Astrocyte of the hippocampus (primary cell): ENCODE data around the gene GPR146.
"Not testable (repeated sequence)": the region's sequence is repeated elsewhere in the genome, so short reads cannot be mapped to it uniquely, and the experiment has no call there.

Experiments
- DNase-seq: peaks from one replicate; pipeline ENCODE4 v3.0.0; 2011; ENCODE audit warnings: low read depth, low spot score

The GPR146 gene, protein sequence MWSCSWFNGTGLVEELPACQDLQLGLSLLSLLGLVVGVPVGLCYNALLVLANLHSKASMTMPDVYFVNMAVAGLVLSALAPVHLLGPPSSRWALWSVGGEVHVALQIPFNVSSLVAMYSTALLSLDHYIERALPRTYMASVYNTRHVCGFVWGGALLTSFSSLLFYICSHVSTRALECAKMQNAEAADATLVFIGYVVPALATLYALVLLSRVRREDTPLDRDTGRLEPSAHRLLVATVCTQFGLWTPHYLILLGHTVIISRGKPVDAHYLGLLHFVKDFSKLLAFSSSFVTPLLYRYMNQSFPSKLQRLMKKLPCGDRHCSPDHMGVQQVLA

GRCh38 chr7:1044189-1045068 lies at the start of gene GPR146:
TSS of gene GPR146 (plus strand) at chr7:1044546. CDS start at chr7:1057516, 12,970 bp downstream.
- DNase-seq = peak; percentile 98

DNA sequence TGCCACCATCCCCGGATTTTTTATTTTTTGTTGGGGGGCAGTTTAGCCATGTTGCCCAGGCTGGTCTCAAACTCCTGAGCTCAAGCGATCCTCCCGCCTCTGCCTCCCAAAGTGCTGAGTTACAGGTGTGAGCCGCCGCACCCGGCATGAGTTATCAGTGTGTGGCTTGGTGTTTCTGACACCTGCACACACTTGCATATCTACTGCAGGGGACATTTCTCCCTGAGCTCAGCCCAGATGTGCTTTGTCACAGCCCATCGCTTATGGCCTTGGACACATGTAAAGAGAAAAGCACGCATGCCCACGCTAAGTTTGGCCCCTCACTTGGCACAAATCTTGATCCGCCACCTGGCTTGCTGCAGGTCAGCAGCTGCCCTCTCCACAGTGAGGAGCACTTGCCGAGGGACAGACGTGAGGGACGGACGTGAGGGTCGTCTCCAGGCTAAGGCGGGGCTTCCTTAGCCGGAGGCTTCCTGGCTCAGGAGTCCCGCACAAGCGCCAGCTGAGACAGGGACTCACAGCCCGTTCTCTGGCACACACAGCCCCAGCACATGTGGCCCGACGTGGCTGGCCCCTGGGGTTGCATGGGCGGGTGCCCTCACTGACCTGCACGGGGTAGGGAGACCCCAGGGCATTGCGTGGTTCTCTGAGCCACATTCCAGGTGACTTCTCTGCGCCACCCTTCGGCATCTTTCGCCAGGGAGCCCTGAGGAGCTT lies 49.6 kb upstream of the GPR146 start:
- no peak for DNase-seq

GRCh38 chr7:995571-995970 lies 48.8 kb upstream of the GPR146 start:
- DNase-seq = no peak

- DNase-seq = no peak
Measured at GRCh38 chr7:996079-996872, 48.1 kb upstream of the GPR146 start.

DNA sequence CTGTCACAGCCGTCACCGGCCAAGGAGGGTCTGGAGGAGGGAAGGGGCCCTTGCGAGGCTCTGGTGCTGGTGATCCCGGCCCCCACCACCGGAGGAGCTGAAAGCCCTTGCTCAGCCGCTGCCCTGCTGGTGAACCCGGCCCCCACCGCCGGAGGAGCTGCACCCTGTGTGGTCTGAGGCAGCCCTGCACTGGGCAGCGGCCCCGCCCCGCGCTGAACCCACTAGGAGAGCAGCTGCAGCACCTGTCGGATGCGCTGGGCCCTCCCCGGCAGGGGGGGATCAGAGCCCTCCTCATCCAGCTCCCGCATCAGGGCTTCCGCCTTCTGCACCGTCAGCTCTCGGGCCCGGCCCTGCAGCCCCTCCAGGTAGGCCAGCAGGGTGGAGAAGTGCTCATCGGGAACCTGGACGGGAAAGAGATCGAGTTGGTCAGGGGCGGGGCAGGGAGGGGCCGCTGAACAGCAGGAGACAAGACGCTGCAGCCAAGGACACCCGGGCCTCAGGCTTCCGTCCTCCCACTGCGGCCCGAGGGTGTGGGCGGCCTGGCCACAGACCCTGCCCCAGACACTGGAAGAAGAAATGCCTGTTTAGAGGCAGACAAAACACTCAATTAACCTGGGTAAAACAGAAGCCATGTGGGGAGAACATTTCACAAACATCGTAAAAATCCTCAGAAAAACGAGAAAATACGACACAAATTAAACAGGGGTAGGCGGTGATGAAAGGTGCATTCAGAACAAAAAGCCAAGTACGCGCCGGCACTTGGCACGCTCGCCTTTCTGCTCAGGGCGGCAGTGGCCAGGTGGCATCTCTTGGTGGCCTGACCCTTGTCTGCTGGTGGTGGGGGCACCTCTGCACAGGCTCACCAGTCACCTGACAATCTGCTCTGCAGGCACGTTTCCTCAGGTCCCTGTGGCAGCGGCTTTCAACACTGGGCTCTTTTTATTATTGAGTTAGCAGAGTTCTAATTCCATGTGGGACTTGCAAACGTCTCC lies 46.6 kb upstream of the GPR146 start:
- DNase-seq = no peak

- peak; percentile 63 for DNase-seq
Measured at GRCh38 chr7:999149-999879, 45.0 kb upstream of the GPR146 start.

GRCh38 chr7:999941-1000935 lies 44.1 kb upstream of the GPR146 start:
- no peak for DNase-seq

- not testable (repeated sequence) for DNase-seq
Measured at GRCh38 chr7:1001069-1001770, 43.1 kb upstream of the GPR146 start.

- not testable (repeated sequence) for DNase-seq
Measured at GRCh38 chr7:1002026-1002425, 42.3 kb upstream of the GPR146 start.

GRCh38 chr7:1002445-1002844 lies 41.9 kb upstream of the GPR146 start:
- DNase-seq = not testable (repeated sequence)

DNA sequence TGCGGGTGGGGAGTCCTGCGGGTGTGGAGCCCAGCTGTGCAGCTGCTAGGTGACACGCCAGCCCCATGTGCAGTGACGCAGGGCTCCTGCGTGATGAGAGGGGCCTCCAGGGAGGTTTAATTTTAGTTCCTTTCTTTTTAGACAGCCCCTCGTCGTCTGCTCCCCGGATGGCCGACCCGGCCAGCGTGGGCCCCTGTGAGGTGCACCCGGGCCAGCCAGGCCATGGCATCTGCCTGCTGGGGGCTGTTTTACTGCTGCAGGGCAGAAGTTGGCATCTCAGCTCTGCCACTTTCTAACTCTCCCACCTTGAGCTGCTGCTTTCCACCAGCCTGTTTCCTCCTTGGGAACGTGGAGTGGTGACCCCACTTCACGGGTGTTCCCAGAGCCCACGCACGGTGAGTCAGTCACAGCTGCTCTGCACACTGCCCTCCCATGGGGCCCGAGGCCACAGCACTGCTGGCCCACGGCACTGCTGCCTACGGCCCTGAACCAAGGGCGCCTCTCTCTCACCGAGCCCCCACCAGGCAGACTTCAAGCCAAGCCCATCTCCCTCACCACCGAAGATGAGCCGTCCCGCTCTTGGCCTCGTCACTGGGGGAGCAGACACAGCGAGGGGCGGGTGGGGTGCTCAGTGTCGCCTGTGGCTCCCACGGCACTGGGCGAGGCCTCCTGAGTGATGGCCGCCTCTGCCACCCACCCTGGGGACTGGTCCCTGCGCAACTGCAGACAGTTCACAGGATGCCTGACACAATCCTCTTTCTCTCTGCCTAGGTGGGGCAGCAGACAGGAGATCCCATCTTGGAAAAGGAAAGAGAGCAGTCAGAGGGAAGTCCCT lies 40.1 kb upstream of the GPR146 start:
- DNase-seq = no peak

- no peak for DNase-seq
Measured at GRCh38 chr7:1005303-1005702, 39.0 kb upstream of the GPR146 start.

DNA sequence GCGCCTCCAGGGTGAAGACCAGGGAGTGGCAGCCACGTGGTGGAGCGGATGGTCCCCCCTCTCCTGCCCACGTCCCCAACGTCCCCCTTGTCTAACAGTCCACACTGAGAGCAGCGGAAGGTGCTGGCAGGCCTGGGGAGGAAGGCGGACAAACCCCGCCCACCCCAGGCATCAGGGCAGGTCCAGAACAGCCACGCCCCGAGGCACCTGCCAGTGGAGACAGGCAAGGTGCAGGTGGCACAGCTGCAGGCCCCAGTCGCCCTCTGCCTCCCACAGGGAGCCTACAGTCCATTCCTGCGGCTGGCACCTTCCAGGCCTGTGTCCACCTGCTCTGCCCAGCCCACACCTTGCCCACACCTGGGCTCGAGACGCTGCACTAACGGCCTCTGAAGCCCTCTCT lies 36.4 kb upstream of the GPR146 start:
- no peak for DNase-seq

GRCh38 chr7:1008733-1009363 lies 35.5 kb upstream of the GPR146 start:
- DNase-seq = no peak

DNA sequence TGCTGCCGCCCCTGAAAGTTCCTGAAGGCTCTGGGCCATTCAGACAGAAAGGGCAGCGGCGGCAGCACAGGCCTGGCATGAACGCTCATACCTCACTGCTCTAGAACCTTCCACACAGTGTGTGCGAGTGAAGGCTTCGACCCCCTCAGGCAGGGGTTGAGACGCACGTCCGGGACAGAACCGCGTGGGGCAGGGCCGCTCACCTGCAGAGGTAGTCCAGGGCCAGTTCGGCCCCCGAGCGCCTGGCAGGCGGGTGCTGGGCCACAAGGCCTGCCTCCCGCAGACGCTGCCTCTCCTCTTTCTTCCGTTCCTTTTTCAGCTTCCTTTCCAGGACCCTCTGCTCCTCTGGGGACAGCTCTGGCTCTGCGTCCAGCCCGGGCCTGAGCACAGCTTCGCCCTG lies 34.6 kb upstream of the GPR146 start:
- DNase-seq = no peak

DNA sequence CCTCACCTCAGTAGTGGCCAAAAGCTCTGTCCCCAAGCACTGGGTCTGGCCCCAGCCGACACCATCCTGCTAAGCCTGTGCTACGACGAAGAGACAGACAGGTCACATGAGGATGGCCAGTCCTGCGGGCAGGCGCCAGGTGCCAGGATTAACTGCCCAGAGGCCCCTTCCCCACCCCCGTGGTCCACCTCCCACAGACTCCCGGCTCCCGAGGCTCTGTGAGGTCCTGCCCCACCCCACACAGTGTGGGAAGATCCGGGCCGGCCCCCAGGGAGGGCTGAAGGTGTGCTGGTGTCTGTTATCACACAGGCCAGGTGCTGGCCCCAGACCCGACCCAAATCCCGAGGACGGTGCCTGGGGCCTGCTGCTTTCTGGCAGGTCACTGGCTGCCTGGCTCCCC lies 34.1 kb upstream of the GPR146 start:
- no peak for DNase-seq
